OCI-LY7 (cell line): ENCODE results near the gene RECQL.

Source experiments
- CTCF ChIP-seq: fragments of 200-600 bp; sonication (generic); conservative IDR thresholded peaks from 2 replicates; pipeline ENCODE4 v1.5.1; 2014; ENCODE audit warnings: mild to moderate bottlenecking, antibody characterized with exemption, low read length, moderate library complexity, mixed read lengths
- EZH2phosphoT487 ChIP-seq: fragments of 200-600 bp; sonication (generic); IDR thresholded peaks from 2 replicates; pipeline ENCODE4 v1.6.1; 2018; ENCODE audit warnings: low read depth, borderline replicate concordance, mild to moderate bottlenecking, mixed run types, antibody characterized with exemption, low read length, moderate library complexity, mixed read lengths

- TF ChIP-seq CTCF (no peak), EZH2phosphoT487 (no peak)
These were observed 73.2 kb downstream of the RECQL start for GRCh38 chr12:21428241-21428640.
